Keratinocyte (primary cell): Measurements from ENCODE around the gene TFAP2D.

Source experiments
- CTCF ChIP-seq, 3 experiments: IDR thresholded peaks in 1 of 3; conservative IDR thresholded peaks in 1 of 3; optimal IDR thresholded peaks in 1 of 3; 2 replicates in 2 of 3; 3 replicates in 1 of 3; pipeline versions ENCODE3 to v1.5.1; 2011; ENCODE audit warnings: low read length in 3 of 3, mild to moderate bottlenecking in 3 of 3, moderate library complexity in 2 of 3, control low read depth in 1 of 3, inconsistent platforms in 1 of 3; ENCODE audit not compliant: insufficient read depth in 2 of 3; ENCODE audit errors: extremely low read depth in 1 of 3
- EZH2 ChIP-seq: IDR thresholded peaks from one replicate; pipeline ENCODE4 v1.6.1; 2012; ENCODE audit warnings: inconsistent platforms, mild to moderate bottlenecking, low read length, moderate library complexity

DNA sequence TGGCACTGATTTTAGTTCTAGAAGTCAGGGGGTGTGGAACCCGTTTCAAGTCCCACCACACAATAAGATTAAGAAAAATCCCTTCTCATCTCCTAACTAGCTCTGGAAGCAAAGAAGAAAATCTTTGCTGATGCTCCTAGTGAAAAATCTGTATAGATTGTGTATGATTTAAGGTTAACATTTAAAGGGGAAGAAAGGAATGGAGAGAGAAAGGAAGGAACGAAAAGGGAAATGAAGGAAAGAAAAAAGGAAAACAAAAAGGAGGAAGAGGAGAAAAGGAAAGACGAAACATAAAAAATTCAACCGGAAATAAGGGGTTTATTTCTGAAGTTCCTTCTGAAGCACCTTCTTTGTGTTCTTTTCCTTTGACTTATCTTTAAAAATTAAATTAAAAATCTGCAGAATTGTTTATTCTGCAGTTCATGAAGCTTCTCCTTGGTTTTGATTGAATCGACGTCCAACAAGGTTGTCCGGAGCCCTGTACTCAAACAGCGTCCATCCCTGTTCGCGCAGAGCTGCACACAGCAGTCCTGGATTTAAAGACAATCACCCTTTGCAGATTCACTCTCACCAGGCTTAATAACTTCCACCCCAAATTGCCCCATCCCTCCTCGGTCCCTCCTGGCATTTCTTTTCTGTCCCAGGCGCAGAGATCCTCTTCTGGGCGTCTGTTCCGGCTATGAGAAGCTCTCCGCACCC lies 103.8 kb downstream of the TFAP2D start:
- TF ChIP-seq EZH2 (no peak), CTCF (optimal IDR thresholded peaks at IDR 0.05 in 1 of 3, IDR thresholded peaks at IDR 0.05 in 1 of 3, conservative IDR thresholded peaks at IDR 0.05 in 1 of 3; ENCODE audit: extremely low read depth in 1 of 3, insufficient read depth in 2 of 3, low read length in 3 of 3) (no peak)
